MCF 10A (cell line): ENCODE results near the gene KRTAP10-7. TPM values are rescaled to one million over a fixed set of nuclear protein-coding genes. Genes with fewer than 3 reads are reported as not detected.
"Not testable (repeated sequence)": the region's sequence is repeated elsewhere in the genome, so short reads cannot be mapped to it uniquely, and the experiment has no call there.

Experiments
- Bru-seq: library from RNA; stranded (reverse); fragments of 400-500 nt; gene quantifications from one replicate; lab custom pipeline; 2021; lab: Mats Ljungman, UMichigan
- BruChase-seq, 2 experiments: library from RNA; stranded (reverse); fragments of 400-500 nt; gene quantifications; one replicate each; lab custom pipeline; 2021; lab: Mats Ljungman, UMichigan
- BruUV-seq: library from RNA; stranded (reverse); fragments of 400-500 nt; replicated peaks from 2 replicates; lab custom pipeline; 2021; lab: Mats Ljungman, UMichigan
- CTCF ChIA-PET: fragments of 300-600 bp; sonication (Branson Sonifier 250); formaldehyde crosslinking; extraction: SDS; loops from one replicate; lab custom pipeline; 2021; ENCODE audit warnings: antibody characterized with exemption, inconsistent platforms; lab: Yijun Ruan, JAX
- POLR2A ChIA-PET: fragments of 300-600, 350-650 bp; sonication (Branson Sonifier 250); formaldehyde crosslinking; extraction: SDS; loops from one replicate; lab custom pipeline; 2020; ENCODE audit warnings: antibody characterized with exemption, inconsistent platforms; lab: Yijun Ruan, JAX
- DNase-seq: peaks from one replicate; pipeline ENCODE4 v3.0.0-alpha.2; 2018; ENCODE audit not compliant: unreplicated experiment
- H3K27ac Mint-ChIP-seq: one replicate; pipeline ENCODE4 v1.8.0; 2022; ENCODE audit warnings: mild to moderate bottlenecking, low read depth, mixed read lengths; ENCODE audit not compliant: unreplicated experiment
- H3K27me3 Mint-ChIP-seq: one replicate; pipeline ENCODE4 v1.8.0; 2022; ENCODE audit warnings: mixed read lengths; ENCODE audit not compliant: insufficient read depth, unreplicated experiment
- H3K36me3 Mint-ChIP-seq: one replicate; pipeline ENCODE4 v1.8.0; 2022; ENCODE audit warnings: mild to moderate bottlenecking, moderate library complexity, mixed read lengths; ENCODE audit not compliant: insufficient read depth, unreplicated experiment
- H3K4me1 Mint-ChIP-seq: one replicate; pipeline ENCODE4 v1.8.0; 2022; ENCODE audit warnings: mixed read lengths; ENCODE audit not compliant: insufficient read depth, unreplicated experiment
- H3K4me3 Mint-ChIP-seq: one replicate; pipeline ENCODE4 v1.8.0; 2022; ENCODE audit warnings: mild to moderate bottlenecking, moderate library complexity, mixed read lengths; ENCODE audit not compliant: unreplicated experiment
- H3K9me3 Mint-ChIP-seq: one replicate; pipeline ENCODE4 v1.8.0; 2022; ENCODE audit warnings: mixed read lengths; ENCODE audit not compliant: unreplicated experiment
- intact Hi-C: fragments of 100-400 bp; cut with micrococcal nuclease; formaldehyde crosslinking; loops from 2 replicates; pipeline ENCODE4 v1.14.1; 2022
- long read RNA-seq: library from polyadenylated mRNA; stranded (forward); transcript quantifications from one replicate; pipeline ENCODE4 v2.0.0, GENCODE V29; 2022
- total RNA-seq: library from RNA; stranded (reverse); gene quantifications from 2 replicates; pipeline ENCODE4 v1.2.3, GENCODE V29; 2022
- TF ChIP-seq, protein P1 (sequence below): fragments of 200-600 bp; IDR thresholded peaks from one replicate; pipeline ENCODE4 v1.8.0; 2022; ENCODE audit warnings: antibody characterized with exemption, mild to moderate bottlenecking; ENCODE audit not compliant: unreplicated experiment

KRTAP10-7 gene, protein sequence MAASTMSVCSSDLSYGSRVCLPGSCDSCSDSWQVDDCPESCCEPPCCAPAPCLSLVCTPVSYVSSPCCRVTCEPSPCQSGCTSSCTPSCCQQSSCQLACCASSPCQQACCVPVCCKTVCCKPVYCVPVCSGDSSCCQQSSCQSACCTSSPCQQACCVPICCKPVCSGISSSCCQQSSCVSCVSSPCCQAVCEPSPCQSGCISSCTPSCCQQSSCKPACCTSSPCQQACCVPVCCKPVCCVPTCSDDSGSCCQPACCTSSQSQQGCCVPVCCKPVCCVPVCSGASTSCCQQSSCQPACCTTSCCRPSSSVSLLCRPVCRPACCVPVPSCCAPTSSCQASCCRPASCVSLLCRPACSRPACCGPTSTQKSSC
- not detected in 2 replicates for total RNA-seq
- not detected for Bru-seq, nascent RNA
- BruChase-seq, experiment 1, labeled RNA remaining after a 6-hour chase = not detected
- not detected for BruChase-seq, experiment 2, labeled RNA remaining after a 2-hour chase
- long read RNA-seq = 0 reads

DNA sequence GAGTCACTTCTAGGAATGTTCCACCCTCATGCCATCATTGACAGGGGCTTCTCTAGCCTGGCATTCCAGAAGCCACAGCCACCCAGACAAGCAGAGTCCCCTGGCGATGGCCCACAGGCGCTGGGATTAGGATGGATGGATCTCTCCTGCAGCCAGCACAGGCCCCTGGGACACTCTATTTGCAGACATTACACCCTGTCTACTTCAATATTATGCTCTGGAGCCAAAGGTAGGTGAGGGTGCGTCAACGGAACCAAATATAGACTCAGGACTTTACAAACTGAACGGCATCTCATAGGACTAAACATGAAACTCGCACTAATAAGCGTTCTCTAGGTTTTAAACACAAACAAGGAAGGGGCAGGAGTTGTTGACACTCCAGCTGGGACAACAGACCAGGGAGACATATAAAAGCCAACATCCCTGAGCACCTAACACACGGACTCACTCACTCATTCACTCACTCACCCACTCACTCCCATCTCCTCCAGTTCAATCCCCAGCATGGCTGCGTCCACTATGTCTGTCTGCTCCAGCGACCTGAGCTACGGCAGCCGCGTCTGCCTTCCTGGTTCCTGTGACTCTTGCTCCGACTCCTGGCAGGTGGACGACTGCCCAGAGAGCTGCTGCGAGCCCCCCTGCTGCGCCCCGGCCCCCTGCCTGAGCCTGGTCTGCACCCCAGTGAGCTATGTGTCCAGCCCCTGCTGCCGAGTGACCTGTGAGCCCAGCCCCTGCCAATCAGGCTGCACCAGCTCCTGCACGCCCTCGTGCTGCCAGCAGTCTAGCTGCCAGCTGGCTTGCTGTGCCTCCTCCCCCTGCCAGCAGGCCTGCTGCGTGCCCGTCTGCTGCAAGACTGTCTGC, at the start of gene KRTAP10-7:
TSS of gene KRTAP10-7 (plus strand) at position 480 of the 861 bp plus-strand sequence. CDS start at position 505, 25 bp downstream.
- Mint-ChIP-seq H3K27me3 (peaks cover 45% of the 10 kb centered on the region), H3K9me3 (peaks cover 14% of the 10 kb centered on the region)
- H3K4me3 Mint-ChIP-seq, intact Hi-C loops, BruUV-seq, H3K27ac Mint-ChIP-seq, DNase-seq, H3K4me1 Mint-ChIP-seq, H3K36me3 Mint-ChIP-seq, POLR2A ChIA-PET: not testable (repeated sequence)
- CTCF ChIA-PET = interaction anchor here (0.7 kb wide), 1 partner anchor 27 kb away, joined by 4 read pairs; no protein-coding TSS in a partner anchor

DNA sequence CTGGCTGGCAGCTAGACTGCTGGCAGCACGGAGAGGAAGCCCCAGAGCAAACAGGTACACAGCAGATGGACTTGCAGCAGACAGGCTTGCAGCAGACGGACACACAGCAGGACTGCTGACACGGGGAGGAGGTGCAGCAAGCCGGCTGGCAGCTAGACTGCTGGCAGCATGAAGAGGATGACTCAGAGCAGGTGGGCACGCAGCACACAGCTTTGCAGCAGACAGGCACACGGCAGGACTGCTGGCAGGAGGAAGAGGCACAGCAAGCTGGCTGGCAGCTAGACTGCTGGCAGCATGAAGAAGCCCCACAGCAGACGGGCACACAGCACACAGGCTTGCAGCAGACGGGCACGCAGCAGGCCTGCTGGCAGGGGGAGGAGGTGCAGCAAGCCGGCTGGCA, 49.6 kb upstream of the KRTAP10-7 start:
- Mint-ChIP-seq H3K9me3 (peaks cover 22% of the 10 kb centered on the region), H3K4me1 (peaks cover 15% of the 10 kb centered on the region), H3K27ac (no peak overlapping the region), H3K36me3 (no peaks in the 10 kb centered on the region), H3K27me3 (peaks cover 61% of the 10 kb centered on the region), H3K4me3 (no peak overlapping the region)
- no TSS peak for BruUV-seq
- peak; percentile 33 for DNase-seq
- POLR2A ChIA-PET = no interaction called here
- TF ChIP-seq, protein P1, sequence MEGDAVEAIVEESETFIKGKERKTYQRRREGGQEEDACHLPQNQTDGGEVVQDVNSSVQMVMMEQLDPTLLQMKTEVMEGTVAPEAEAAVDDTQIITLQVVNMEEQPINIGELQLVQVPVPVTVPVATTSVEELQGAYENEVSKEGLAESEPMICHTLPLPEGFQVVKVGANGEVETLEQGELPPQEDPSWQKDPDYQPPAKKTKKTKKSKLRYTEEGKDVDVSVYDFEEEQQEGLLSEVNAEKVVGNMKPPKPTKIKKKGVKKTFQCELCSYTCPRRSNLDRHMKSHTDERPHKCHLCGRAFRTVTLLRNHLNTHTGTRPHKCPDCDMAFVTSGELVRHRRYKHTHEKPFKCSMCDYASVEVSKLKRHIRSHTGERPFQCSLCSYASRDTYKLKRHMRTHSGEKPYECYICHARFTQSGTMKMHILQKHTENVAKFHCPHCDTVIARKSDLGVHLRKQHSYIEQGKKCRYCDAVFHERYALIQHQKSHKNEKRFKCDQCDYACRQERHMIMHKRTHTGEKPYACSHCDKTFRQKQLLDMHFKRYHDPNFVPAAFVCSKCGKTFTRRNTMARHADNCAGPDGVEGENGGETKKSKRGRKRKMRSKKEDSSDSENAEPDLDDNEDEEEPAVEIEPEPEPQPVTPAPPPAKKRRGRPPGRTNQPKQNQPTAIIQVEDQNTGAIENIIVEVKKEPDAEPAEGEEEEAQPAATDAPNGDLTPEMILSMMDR = no peak
- intact Hi-C loops = no loop called here
- CTCF ChIA-PET = interaction anchor here (0.7 to 1.8 kb wide), 2 partner anchors 191 to 655 kb away, joined by 3 to 4 read pairs; no protein-coding TSS in a partner anchor

DNA sequence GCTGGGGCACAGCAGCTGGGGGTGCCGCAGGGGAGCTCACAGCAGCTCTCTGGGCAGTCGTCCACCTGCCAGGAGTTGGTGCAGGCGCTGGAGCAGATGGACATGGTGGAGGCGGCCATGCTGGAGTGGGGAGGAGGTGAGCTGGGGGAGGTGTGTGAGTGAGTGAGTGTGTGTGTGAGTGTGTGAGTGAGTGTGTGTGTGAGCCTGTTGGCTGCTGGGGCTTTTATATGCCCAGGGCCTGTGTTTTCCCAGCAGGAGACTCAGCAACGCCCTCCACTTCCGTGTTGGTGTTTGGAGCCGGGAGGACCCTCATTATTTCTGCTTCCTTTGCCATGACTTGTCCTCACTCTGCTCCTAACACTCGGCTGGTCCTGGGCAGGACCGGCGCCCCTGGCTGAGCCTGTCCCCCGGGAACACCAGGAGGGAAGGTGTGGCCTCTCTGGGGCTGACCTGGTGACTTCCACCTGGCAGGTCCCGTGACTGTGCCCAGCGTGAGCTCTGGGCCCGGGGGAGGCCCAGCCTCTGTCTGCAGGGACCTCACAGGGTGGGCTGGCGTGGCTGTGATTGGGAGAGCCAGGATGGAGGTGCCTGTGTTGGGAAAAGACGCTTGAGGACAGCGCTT, 48.9 kb upstream of the KRTAP10-7 start, which contains the start of gene KRTAP10-2:
TSS of gene KRTAP10-2 (minus strand) at position 166 of the 622 bp plus-strand sequence. CDS start at position 119, 47 bp downstream.
- H3K36me3 Mint-ChIP-seq = no peaks in the 10 kb centered on the region
- H3K27me3 Mint-ChIP-seq = peaks cover 61% of the 10 kb centered on the region
- no peak for DNase-seq
- no peak within 1 kb of the TSS for H3K27ac Mint-ChIP-seq
- intact Hi-C loops = no loop called here
- H3K4me1 Mint-ChIP-seq = peaks cover 15% of the 10 kb centered on the region
- ChIA-PET POLR2A (no interaction called here), CTCF (interaction anchor here (0.7 to 1.8 kb wide), 2 partner anchors 190 to 655 kb away, joined by 3 to 4 read pairs; no protein-coding TSS in a partner anchor)
- BruUV-seq = no TSS peak
- TF ChIP-seq, protein P1 = no peak
- peaks cover 20% of the 10 kb centered on the region for H3K9me3 Mint-ChIP-seq
- no peak within 1 kb of the TSS for H3K4me3 Mint-ChIP-seq

DNA sequence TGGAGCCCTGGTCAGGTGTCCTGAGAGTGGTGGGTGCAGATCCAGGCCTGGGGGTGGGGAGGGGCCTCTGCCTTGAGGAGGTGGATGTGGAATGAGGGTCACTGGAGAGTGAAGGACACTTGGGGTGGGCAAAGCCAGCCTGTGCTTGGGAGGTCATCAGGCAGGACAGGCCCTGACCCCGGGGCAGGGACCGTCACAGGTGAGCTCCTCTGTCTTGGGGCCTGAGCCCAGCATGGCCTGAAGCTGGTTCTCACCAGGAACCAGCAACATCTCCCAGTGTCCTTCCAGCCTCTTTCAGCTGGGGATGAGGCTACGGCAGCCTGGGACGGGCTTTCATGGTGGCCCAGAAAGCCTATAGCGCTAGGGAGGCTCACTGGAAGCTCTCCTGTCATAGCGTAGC, 48.3 kb upstream of the KRTAP10-7 start:
- no TSS peak for BruUV-seq
- intact Hi-C loops = no loop called here
- no peak overlapping the region for H3K27ac Mint-ChIP-seq

More for the DNA sequence above, 48.3 kb upstream of the KRTAP10-7 start:
- Mint-ChIP-seq H3K27me3 (peaks cover 62% of the 10 kb centered on the region), H3K9me3 (peaks cover 13% of the 10 kb centered on the region), H3K36me3 (no peaks in the 10 kb centered on the region), H3K4me1 (peaks cover 15% of the 10 kb centered on the region), H3K4me3 (no peak overlapping the region)
- DNase-seq = no peak
- CTCF ChIA-PET = interaction anchor here (0.7 kb wide), 1 partner anchor 42 kb away, joined by 4 read pairs; no protein-coding TSS in a partner anchor
- POLR2A ChIA-PET = no interaction called here
- TF ChIP-seq, protein P1 = no peak
